GM12875 (cell line): ENCODE measurements around the gene VPS13D.
"Not testable (repeated sequence)": the region's sequence is repeated elsewhere in the genome, so short reads cannot be mapped to it uniquely, and the experiment has no call there.

Experiments used
- H3K4me3 ChIP-seq: one replicate; pipeline ENCODE4 v1.5.1; 2011; ENCODE audit warnings: low read depth, low read length, control low read depth
- TF ChIP-seq, protein P1 (sequence below): IDR thresholded peaks from 2 replicates; pipeline ENCODE4 v1.5.1; 2011; ENCODE audit warnings: low read depth, mild to moderate bottlenecking, control low read depth, inconsistent platforms, low read length, moderate library complexity, borderline replicate concordance; ENCODE audit not compliant: insufficient read depth

The VPS13D gene

DNA sequence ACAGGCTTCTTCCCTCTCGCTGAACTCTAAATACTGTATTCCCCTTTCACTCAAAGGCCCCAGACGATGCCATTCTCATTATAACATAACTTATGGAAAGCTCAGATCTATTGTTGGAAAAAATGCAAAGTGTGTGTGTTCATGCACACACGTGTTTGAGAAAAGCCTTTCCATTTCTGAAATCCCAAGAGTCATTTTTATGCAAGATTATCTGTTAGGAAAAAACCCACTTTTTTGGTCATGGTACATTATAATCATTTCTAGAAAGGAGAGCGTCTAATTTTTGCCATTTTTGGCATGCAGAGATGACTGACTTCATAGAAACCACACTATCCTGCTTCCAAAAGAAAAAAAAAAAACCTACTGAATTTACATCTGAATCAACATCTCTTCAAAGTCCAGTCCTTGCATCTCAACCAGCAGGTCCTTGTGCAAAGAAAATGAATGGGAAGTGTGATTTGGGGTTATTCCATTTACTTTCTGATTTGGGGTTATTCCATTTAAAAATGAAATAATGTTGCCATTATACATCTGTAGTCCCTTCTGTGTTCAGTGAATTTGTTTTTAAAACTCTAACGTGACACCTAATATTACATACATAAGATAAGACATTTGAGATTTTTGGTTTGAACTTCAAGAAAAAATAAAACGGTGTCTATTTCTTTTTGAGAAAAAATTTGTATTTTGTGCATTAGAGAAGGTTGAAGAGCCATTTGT is 237.9 kb downstream of the VPS13D start:
- no peak overlapping the region for H3K4me3 ChIP-seq
- TF ChIP-seq, protein P1, sequence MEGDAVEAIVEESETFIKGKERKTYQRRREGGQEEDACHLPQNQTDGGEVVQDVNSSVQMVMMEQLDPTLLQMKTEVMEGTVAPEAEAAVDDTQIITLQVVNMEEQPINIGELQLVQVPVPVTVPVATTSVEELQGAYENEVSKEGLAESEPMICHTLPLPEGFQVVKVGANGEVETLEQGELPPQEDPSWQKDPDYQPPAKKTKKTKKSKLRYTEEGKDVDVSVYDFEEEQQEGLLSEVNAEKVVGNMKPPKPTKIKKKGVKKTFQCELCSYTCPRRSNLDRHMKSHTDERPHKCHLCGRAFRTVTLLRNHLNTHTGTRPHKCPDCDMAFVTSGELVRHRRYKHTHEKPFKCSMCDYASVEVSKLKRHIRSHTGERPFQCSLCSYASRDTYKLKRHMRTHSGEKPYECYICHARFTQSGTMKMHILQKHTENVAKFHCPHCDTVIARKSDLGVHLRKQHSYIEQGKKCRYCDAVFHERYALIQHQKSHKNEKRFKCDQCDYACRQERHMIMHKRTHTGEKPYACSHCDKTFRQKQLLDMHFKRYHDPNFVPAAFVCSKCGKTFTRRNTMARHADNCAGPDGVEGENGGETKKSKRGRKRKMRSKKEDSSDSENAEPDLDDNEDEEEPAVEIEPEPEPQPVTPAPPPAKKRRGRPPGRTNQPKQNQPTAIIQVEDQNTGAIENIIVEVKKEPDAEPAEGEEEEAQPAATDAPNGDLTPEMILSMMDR, result no peak

DNA sequence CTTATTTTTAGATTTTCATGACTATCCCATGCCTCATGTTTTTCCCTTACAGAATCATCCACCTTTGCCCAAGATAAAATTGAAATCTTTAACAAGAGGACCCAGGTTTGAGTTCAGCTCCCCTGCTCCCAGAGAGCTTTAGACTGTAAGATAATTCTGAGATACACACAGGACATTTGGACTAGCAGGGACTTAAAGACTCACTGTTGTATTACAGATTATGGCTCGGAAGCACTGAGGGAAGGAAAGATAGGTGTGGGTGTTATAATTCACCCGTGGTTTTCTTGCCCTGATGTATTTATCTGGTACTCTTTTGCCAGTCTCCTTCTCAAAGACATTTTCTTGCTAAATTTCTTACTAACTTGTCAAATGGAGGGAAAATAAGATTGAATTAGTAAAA is 238.5 kb downstream of the VPS13D start:
- TF ChIP-seq, protein P1, result no peak
- no peak overlapping the region for H3K4me3 ChIP-seq

DNA sequence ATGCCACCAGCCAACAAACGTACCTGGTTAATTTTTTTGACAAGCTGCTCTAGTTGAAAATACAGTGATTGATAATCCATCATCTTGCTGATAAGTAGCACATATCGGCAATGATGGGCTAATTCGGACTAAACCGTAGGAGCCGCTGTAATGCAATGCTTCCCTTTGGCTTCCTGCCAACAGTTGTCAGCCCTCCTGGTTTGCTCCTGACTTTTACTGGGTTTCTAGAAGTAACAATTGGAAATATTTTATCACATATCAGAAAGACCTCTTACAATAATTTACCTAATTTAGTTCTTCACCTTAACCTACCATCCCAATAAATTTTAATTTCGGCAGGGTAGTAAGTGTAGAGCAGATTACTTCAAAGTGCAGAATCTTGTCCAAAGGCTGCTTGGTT is 239.7 kb downstream of the VPS13D start:
- TF ChIP-seq, protein P1, result no peak
- no peak overlapping the region for H3K4me3 ChIP-seq

DNA sequence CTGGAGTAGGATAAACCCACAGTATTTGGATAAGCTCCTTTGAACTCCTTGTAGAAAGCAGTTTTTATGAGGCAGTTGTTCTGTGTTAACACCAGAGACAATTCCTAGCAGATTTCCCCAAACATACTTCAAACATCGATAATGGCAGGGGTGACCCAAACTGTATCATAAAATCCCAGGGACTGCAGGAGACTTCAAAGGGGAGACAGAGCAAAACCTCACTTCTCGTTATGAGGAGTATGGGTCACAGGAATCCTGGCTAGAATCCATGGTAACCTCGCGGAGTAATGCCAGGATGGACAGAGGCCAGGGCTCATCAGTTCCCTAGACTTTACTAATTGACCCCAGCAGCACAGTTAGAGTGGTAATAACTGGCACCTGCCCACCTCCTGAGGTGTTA is 240.2 kb downstream of the VPS13D start:
- TF ChIP-seq, protein P1, result no peak
- no peak overlapping the region for H3K4me3 ChIP-seq

DNA sequence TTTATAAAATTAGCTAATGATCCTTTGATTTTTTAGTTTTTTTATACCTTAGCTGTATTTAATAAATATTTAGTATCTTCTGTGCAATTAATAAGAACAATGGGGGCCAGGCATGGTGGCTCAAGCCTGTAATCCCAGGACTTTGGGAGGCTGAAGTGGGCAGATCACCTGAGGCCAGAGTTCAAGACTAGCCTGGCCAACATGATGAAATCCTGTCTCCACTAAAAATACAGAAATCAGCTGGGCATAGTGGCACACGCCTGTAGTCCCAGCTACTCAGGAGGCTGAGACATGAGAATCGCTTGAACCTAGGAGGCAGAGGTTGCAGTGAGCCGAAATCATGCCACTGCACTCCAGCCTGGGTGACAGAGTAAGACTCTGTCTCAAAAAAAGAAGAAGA is 241.1 kb downstream of the VPS13D start:
- H3K4me3 ChIP-seq, result not testable (repeated sequence)

DNA sequence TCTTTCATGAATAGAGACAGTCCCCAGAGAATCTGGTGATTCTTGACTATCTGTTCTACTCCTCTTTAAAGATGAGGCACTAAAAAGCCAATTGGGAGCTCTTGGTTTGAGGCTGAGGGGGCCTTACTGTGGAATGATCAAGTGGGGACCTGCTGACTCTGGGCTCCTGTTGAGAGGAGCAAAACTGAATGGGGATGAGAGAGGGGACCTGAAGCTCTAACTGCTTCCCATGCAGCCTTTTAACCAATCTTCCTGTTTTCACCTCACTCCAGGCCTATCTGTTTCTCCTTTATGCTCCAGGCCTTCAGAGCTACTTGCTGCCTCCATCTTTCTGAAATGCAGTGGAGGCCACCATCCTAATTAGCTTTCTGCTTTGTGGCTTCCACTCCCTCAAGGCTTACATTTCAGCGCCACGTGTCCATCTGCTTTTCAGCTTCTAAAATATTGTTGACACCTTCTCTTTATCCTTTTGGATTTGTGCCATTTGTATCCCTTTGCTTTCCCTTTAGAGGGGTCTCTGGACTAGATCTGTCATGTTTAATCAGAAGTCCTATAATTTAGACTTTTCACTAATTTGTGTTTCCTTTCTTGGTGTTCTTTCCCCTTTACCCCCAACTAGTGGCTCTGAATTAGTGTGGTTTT is 242.4 kb downstream of the VPS13D start:
- TF ChIP-seq, protein P1, result no peak
- no peak overlapping the region for H3K4me3 ChIP-seq

DNA sequence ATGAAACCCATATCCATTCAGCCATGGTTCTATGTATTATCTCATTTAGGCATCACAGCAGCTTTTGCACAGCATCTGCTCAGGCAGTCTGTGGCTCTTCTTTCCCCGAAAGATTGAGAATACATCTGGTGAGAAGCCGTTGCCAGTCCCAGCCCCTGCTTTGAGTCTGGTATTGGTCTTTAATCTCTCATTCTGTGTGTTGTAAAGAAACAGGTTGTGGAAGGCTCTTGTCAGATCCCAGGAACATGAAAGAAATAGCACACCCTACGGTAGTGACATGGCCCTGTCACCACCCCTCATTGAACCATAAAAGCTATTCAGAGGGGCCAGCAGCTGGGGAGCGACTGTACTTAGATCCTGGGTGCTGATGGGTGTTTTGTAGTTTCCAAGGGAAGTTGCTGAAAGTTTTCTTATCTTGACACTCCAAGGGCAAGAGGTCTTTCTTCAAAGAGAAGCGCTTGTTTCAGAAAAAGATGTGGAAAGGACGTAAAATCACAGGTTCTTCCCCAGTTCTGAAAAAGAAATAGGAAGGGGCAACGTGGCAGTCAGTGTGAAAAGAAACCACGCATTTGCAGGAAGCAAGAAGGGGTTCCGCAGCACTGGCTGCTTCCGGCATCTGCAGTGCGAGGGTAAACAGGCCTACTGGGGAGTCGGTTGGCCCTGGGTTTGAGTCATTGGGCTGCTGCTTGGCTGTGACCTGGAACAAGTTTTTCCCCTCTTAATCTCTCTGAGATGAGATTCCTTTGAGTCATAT is 243.1 kb downstream of the VPS13D start:
- TF ChIP-seq, protein P1, result no peak
- H3K4me3 ChIP-seq, result no peak overlapping the region
